ENCODE results near the gene ACBD4. TPM values are rescaled to one million over a fixed set of nuclear protein-coding genes. Genes with fewer than 3 reads are reported as not detected.

Gene ACBD4
- total RNA-seq, 1 donor from 2014 or later, result 11.5 TPM

- no peak for DNase-seq (ENCODE audit: extremely low spot score, unreplicated experiment)
- no peaks in the 10 kb centered on the region for H3K9me3 Mint-ChIP-seq
- no peak for TF ChIP-seq CTCF (conservative IDR thresholded peaks at IDR 0.05)
- H3K36me3 Mint-ChIP-seq, result peaks cover 24% of the 10 kb centered on the region
- no peak overlapping the region for H3K27ac Mint-ChIP-seq
- no peaks in the 10 kb centered on the region for H3K27me3 Mint-ChIP-seq
- no peaks in the 10 kb centered on the region for H3K4me1 Mint-ChIP-seq (ENCODE audit: unreplicated experiment)
- H3K4me3 Mint-ChIP-seq, result no peak overlapping the region
Observed at GRCh38 chr17:45088741-45089140, 46.7 kb upstream of the ACBD4 start.

- peaks cover 26% of the 10 kb centered on the region for H3K36me3 Mint-ChIP-seq
- H3K9me3 Mint-ChIP-seq, result no peaks in the 10 kb centered on the region
- no peak for DNase-seq (ENCODE audit: extremely low spot score, unreplicated experiment)
- no peaks in the 10 kb centered on the region for H3K4me1 Mint-ChIP-seq (ENCODE audit: unreplicated experiment)
- no peak overlapping the region for H3K4me3 Mint-ChIP-seq
- H3K27ac Mint-ChIP-seq, result no peak overlapping the region
- H3K27me3 Mint-ChIP-seq, result no peaks in the 10 kb centered on the region
- no peak for TF ChIP-seq CTCF (conservative IDR thresholded peaks at IDR 0.05)
Observed at GRCh38 chr17:45090711-45091110, 44.8 kb upstream of the ACBD4 start.

GRCh38 chr17:45091778-45092425 lies 43.6 kb upstream of the ACBD4 start:
- TF ChIP-seq CTCF (conservative IDR thresholded peaks at IDR 0.05), result no peak
- Mint-ChIP-seq H3K4me3 (no peak overlapping the region), H3K4me1 (ENCODE audit: unreplicated experiment) (no peaks in the 10 kb centered on the region), H3K27ac (no peak overlapping the region), H3K27me3 (no peaks in the 10 kb centered on the region), H3K36me3 (peaks cover 33% of the 10 kb centered on the region), H3K9me3 (no peaks in the 10 kb centered on the region)
- no peak for DNase-seq (ENCODE audit: extremely low spot score, unreplicated experiment)

- peak overlapping the region; percentile 13 for H3K27ac Mint-ChIP-seq
- H3K4me1 Mint-ChIP-seq (ENCODE audit: unreplicated experiment), result no peaks in the 10 kb centered on the region
- DNase-seq (ENCODE audit: extremely low spot score, unreplicated experiment), result no peak
- TF ChIP-seq CTCF (conservative IDR thresholded peaks at IDR 0.05), result no peak
- no peak overlapping the region for H3K4me3 Mint-ChIP-seq
- no peaks in the 10 kb centered on the region for H3K27me3 Mint-ChIP-seq
- no peaks in the 10 kb centered on the region for H3K9me3 Mint-ChIP-seq
- H3K36me3 Mint-ChIP-seq, result peaks cover 29% of the 10 kb centered on the region
Observed at GRCh38 chr17:45092911-45093430, 42.5 kb upstream of the ACBD4 start.

GRCh38 chr17:45093444-45094110 lies 41.9 kb upstream of the ACBD4 start:
- Mint-ChIP-seq H3K36me3 (peaks cover 29% of the 10 kb centered on the region), H3K27me3 (no peaks in the 10 kb centered on the region), H3K9me3 (no peaks in the 10 kb centered on the region), H3K4me1 (ENCODE audit: unreplicated experiment) (no peaks in the 10 kb centered on the region), H3K4me3 (no peak overlapping the region), H3K27ac (no peak overlapping the region)
- DNase-seq (ENCODE audit: extremely low spot score, unreplicated experiment), result no peak
- TF ChIP-seq CTCF (conservative IDR thresholded peaks at IDR 0.05), result no peak

Measured in type B pancreatic cell (in vitro differentiated cells).